NCI-H345 treated with DMSO at 0.1 percent for 48 hours (cell line): ENCODE results near the gene DUOXA2.
A peak's percentile ranks its signal among the peaks of the same experiment; 100 is the strongest.

ENCODE experiments used
- DNase-seq: peaks from one replicate; lab custom pipeline; 2025; ENCODE audit not compliant: unreplicated experiment; lab: John Stamatoyannopoulos, UW

Gene DUOXA2

DNA sequence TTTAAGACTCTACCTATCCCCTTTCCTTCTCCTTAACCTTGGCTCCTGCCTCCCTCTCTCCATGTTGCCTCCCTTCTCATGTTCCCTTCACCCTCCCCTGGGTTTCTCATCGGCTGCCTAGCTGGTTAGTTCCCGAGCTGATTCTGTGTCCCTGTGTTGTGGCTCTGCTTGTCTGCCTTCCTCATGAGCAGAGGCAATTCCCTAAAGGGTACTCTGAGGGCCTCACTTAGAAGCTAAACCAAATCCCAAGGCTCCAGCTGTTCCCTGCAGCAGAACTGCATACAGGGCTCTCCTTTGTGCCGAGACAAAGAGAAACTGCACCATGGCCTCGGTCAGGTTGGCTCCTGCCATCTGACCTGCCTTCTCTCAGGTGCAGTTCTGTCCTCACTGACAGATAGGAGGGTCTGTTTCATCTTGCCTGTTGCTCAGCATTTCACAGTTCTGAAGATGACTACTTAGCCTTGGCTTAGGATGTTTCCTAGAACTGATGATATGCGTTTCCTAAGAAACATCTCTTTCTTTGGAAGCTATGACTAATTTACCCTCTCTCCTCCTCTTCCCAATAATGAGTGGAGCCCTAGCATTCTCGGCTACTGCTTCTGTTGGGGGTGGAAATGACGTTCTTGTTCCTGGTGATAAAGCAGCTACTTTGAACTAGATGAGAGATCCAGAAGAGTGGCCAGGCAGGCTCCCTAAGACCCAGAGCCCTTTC, 42.8 kb downstream of the DUOXA2 start:
- DNase-seq = no peak

DNA sequence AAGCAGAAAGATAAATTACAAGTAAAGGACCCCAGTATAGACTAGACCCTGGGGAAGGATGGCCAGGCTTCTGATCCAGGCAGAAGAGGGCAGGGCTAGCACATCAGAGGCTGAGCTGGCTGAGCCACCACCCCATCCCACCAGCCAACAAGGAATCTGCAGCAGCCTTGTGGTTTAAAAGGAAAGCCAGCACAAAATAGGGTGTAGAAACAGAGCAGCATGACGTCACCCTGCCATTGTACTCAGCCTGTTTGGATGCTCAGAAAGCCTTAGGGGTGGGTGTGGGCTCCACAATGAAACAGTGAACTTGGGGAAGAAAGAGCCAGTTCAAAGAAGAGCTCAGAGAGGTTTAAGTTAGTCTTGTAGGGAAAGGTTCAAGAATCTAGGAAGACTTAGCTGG, 43.8 kb downstream of the DUOXA2 start:
- no peak for DNase-seq

- no peak for DNase-seq
Observed at GRCh38 chr15:45161666-45162065, 47.5 kb downstream of the DUOXA2 start.

GRCh38 chr15:45162771-45163507, 48.8 kb downstream of the DUOXA2 start:
- peak; percentile 16 for DNase-seq

DNA sequence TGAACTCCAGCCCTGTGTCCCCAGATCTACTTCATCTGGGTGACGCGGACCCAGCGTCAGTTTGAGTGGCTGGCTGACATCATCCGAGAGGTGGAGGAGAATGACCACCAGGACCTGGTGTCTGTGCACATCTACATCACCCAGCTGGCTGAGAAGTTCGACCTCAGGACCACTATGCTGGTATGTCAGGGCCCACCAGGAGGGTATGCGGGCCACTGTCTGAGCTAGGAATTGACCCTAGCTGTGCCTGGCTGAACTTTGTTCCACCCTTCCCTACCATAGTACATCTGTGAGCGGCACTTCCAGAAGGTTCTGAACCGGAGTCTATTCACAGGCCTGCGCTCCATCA, 49.4 kb downstream of the DUOXA2 start:
- DNase-seq = no peak

GRCh38 chr15:45164914-45165313, 50.8 kb downstream of the DUOXA2 start:
- no peak for DNase-seq

- DNase-seq = no peak
Observed at GRCh38 chr15:45165536-45165935, 51.4 kb downstream of the DUOXA2 start.

DNA sequence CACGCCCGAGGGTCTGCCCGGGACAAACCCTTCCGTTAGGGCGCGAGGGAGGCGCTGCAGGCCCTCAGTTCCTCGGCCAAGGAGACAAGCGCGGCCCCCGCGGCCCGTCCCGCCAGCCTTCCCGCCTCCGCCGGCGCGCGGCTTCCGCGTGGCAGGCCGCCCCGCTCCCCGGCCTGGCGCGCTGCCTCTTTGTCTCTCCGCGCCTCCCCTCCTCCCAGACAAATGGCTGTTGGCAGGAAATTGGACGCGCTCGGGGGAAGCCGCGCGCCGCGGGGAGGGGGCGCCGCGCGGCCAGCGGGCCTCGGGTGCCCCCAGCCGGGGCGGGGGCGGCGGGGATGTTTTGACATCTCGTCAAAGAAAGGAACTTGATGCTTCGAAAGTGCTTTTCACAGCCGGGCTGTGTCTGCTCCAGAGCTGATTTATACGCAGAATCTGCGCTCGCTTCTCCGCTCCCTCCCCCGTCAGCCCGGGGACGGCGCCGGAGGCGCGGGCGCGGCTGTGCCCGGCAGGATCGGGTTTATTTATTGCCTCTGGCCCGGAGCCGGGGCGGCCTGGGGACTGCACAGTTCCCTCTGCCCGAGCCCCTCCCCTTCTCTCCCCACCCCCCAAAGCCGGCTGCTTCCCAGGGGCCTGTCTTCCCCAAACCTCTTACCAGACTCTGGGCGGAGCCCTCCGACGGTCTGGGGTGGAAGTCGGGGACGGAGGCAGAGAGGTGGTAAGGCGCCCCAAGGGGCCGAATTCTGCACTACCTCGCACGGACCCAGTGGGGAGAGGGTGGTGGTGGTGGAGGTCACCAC, 52.9 kb downstream of the DUOXA2 start:
- peak; percentile 21 for DNase-seq

DNA sequence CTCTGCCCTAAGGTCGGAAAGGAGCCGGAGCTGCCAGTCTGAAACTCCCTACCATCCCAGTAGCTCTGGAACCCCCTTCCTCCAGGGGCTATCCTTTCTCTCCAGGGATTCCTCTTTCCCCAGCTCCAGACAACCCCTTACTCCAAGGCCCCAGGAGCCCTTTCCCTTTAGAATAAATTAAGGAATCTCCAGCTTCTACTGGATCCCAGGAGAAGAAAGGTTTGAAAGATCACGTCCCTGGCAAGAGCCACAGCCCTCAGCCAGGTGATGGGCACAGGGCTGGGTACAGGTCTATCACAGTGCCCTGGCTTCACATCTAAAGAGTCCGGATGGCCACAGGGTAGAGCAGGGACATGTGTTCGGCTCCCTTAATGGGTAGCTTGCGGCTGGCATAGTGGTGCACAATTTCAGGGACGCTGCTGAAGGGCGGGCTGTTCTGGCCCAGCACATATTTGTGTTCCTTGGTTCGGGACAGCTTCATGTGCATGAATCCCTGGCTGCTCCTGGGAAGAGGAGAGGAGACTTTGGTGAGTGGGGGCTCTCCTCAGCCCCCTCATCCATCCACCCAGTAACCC, 53.6 kb downstream of the DUOXA2 start:
- DNase-seq = no peak
